Measurements from ENCODE around the gene RIBC2. TPM values are rescaled to one million over a fixed set of nuclear protein-coding genes. Genes with fewer than 3 reads are reported as not detected.
"Not testable (repeated sequence)": the region's sequence is repeated elsewhere in the genome, so short reads cannot be mapped to it uniquely, and the experiment has no call there.

RIBC2 gene
- not detected for total RNA-seq

GRCh38 chr22:45413368-45414211 lies at the start of gene RIBC2, which contains the start of gene SMC1B:
Gene RIBC2 (plus strand): TSS chr22:45413693. CDS start chr22:45413887, 194 bp downstream.
Gene SMC1B (minus strand): TSS chr22:45413599. CDS start chr22:45413567, 32 bp downstream.
- TF ChIP-seq CTCF (IDR thresholded peaks at IDR 0.05): no peak
- Histone ChIP-seq H3K4me1 (peaks cover 0 to 6% of the 10 kb centered on the region in 2 donors), H3K9me3 (no peaks in the 10 kb centered on the region), H3K27me3 (no peaks in the 10 kb centered on the region), H3K27ac (no peak within 1 kb of the TSS), H3K4me3 (peak within 1 kb of the TSS; percentile 29 to 50), H3K36me3 (no peaks in the 10 kb centered on the region)
- peak; percentile 82 for DNase-seq (ENCODE audit: low spot score)

GRCh38 chr22:45366713-45367112 lies 46.8 kb upstream of the RIBC2 start:
- Histone ChIP-seq H3K36me3 (no peaks in the 10 kb centered on the region), H3K9me3 (peaks cover 0 to 15% of the 10 kb centered on the region in 2 donors), H3K27me3 (no peaks in the 10 kb centered on the region), H3K4me1 (no peaks in the 10 kb centered on the region), H3K4me3 (no peak overlapping the region), H3K27ac (no peak overlapping the region)
- no peak for DNase-seq (ENCODE audit: low spot score)
- TF ChIP-seq CTCF (IDR thresholded peaks at IDR 0.05): no peak

- not testable (repeated sequence) for H3K27me3 ChIP-seq; H3K36me3 ChIP-seq; H3K4me1 ChIP-seq; H3K9me3 ChIP-seq; H3K4me3 ChIP-seq; H3K27ac ChIP-seq; DNase-seq (ENCODE audit: low spot score)
Observed at GRCh38 chr22:45373592-45373991, 39.9 kb upstream of the RIBC2 start.

GRCh38 chr22:45376009-45376408 lies 37.5 kb upstream of the RIBC2 start:
- TF ChIP-seq CTCF (IDR thresholded peaks at IDR 0.05): no peak
- Histone ChIP-seq H3K27me3 (no peaks in the 10 kb centered on the region), H3K27ac (no peak overlapping the region), H3K4me1 (no peaks in the 10 kb centered on the region), H3K36me3 (no peaks in the 10 kb centered on the region), H3K4me3 (no peak overlapping the region), H3K9me3 (no peaks in the 10 kb centered on the region)
- no peak for DNase-seq (ENCODE audit: low spot score)

- Histone ChIP-seq H3K9me3 (no peaks in the 10 kb centered on the region), H3K4me3 (no peak overlapping the region), H3K27me3 (no peaks in the 10 kb centered on the region), H3K27ac (no peak overlapping the region), H3K4me1 (no peaks in the 10 kb centered on the region), H3K36me3 (no peaks in the 10 kb centered on the region)
- peak; percentile 79 for DNase-seq (ENCODE audit: low spot score)
- no peak for TF ChIP-seq CTCF (IDR thresholded peaks at IDR 0.05)
Observed at GRCh38 chr22:45376703-45377102, 36.8 kb upstream of the RIBC2 start.

- Histone ChIP-seq H3K27me3 (no peaks in the 10 kb centered on the region), H3K27ac (no peak overlapping the region), H3K4me1 (no peaks in the 10 kb centered on the region), H3K9me3 (no peaks in the 10 kb centered on the region), H3K4me3 (no peak overlapping the region), H3K36me3 (no peaks in the 10 kb centered on the region)
- no peak for DNase-seq (ENCODE audit: low spot score)
- no peak for TF ChIP-seq CTCF (IDR thresholded peaks at IDR 0.05)
Observed at GRCh38 chr22:45381348-45381747, 32.1 kb upstream of the RIBC2 start.

Measured in right atrium auricular region (tissue), 2 donors.